Measurements from ENCODE around the gene ROCK2. TPM values are rescaled to one million over a fixed set of nuclear protein-coding genes. Genes with fewer than 3 reads are reported as not detected.

The ROCK2 gene
- total and polyA plus RNA-seq, 2 of the 13 experiments (the other 11 are each of a cell fraction or from before 2014, with no cell fraction given), result 38.1 to 119 TPM

DNA sequence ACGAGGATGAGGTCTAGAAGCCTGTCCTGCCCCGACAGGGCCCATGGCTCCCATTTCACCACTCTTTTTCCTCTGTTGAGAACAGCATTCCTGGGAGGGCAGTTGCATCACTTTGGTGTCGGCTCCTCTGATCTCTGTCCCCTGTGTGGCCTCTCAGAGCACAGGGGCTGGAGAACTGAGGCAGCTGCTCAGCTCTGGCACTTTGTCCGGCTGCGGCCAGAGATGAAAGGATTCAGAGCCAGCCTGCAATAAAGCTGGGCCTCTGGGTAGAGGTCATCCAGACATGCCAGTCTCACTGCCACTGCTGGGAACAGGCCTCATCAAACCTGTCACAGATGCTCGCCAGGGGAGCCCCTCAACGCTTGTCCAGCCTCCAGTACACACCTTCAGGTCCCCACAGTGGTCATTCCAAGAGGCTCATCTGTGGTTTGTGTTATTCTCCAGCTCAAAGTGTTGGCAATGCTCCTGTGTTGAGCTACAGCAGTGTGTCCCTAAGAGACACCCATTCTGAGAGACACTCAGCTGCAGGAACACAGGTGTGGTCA lies 13.1 kb upstream of the ROCK2 start (continued):
- TF ChIP-seq ZNF333 (CRISPR knock-in tag; IDR thresholded peaks at IDR 0.05; ENCODE audit: borderline replicate concordance) (no peak), ZBTB20 (CRISPR knock-in tag; IDR thresholded peaks at IDR 0.05; ENCODE audit: borderline replicate concordance, low read depth) (peak; percentile 92), ZBTB21 (CRISPR knock-in tag; IDR thresholded peaks at IDR 0.05) (peak; percentile 74), PAXIP1 (CRISPR knock-in tag; conservative IDR thresholded peaks at IDR 0.05) (peak; percentile 100), PTBP1 (IDR thresholded peaks at IDR 0.05; ENCODE audit: low read depth, low read length, poor library complexity, severe bottlenecking) (peak; percentile 78), MXI1 (IDR thresholded peaks at IDR 0.05; ENCODE audit: borderline replicate concordance, low read depth, low read length) (peak; percentile 90; the same call in 1 of the 3 replicates), HNF1A (IDR thresholded peaks at IDR 0.05; ENCODE audit: low read depth) (peak; percentile 86), HNF1A (CRISPR knock-in tag; IDR thresholded peaks at IDR 0.05; ENCODE audit: borderline replicate concordance) (peak; percentile 98), ZNF670 (CRISPR knock-in tag; IDR thresholded peaks at IDR 0.05; ENCODE audit: borderline replicate concordance) (peak; percentile 96), DNMT1 (CRISPR knock-in tag; IDR thresholded peaks at IDR 0.05) (peak; percentile 94), CEBPZ (IDR thresholded peaks at IDR 0.05; ENCODE audit: low read length) (no peak), ZNF224 (CRISPR knock-in tag; IDR thresholded peaks at IDR 0.05) (peak; percentile 84), NR1H2 (CRISPR knock-in tag; IDR thresholded peaks at IDR 0.05; ENCODE audit: borderline replicate concordance, low read depth) (peak; percentile 69; the same call in 1 of the 2 replicates), ZFP41 (CRISPR knock-in tag; IDR thresholded peaks at IDR 0.05; ENCODE audit: borderline replicate concordance) (no peak; the same call in 1 of the 2 replicates), ZNF644 (CRISPR knock-in tag; IDR thresholded peaks at IDR 0.05; ENCODE audit: low read depth) (peak; percentile 96)
- TF ChIP-seq, protein P1, sequence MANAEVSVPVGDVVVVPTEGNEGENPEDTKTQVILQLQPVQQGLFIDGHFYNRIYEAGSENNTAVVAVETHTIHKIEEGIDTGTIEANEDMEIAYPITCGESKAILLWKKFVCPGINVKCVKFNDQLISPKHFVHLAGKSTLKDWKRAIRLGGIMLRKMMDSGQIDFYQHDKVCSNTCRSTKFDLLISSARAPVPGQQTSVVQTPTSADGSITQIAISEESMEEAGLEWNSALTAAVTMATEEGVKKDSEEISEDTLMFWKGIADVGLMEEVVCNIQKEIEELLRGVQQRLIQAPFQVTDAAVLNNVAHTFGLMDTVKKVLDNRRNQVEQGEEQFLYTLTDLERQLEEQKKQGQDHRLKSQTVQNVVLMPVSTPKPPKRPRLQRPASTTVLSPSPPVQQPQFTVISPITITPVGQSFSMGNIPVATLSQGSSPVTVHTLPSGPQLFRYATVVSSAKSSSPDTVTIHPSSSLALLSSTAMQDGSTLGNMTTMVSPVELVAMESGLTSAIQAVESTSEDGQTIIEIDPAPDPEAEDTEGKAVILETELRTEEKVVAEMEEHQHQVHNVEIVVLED (CRISPR knock-in tag; IDR thresholded peaks at IDR 0.05; ENCODE audit: borderline replicate concordance), result peak; percentile 84

Measured in HepG2 (cell line).